Measurements from ENCODE around the gene MFSD1. TPM values are rescaled to one million over a fixed set of nuclear protein-coding genes. Genes with fewer than 3 reads are reported as not detected.

MFSD1 gene
- total RNA-seq, 1 donor from 2014 or later, result 49.1 TPM

- H3K9ac ChIP-seq (ENCODE audit: low read depth in 1 of 3, low read length in 3 of 3), result no peak overlapping the region
- peaks cover 0 to under 1% (median 0%) of the 10 kb centered on the region in 3 donors for H3K36me3 ChIP-seq (ENCODE audit: control insufficient read depth in 3 of 3, insufficient read depth in 3 of 3, low read length in 3 of 3)
- H3K4me1 ChIP-seq (ENCODE audit: control insufficient read depth in 3 of 3, insufficient read depth in 3 of 3, low read length in 3 of 3), result no peaks in the 10 kb centered on the region
- no peak overlapping the region for H3K4me3 ChIP-seq (ENCODE audit: low read length in 3 of 3)
- no peaks in the 10 kb centered on the region for H3K9me3 ChIP-seq (ENCODE audit: control insufficient read depth in 3 of 3, low read length in 3 of 3)
- H3K27ac ChIP-seq (ENCODE audit: low read depth, low read length), result no peak overlapping the region
- H3K27me3 ChIP-seq (ENCODE audit: control insufficient read depth in 3 of 3, insufficient read depth in 3 of 3, low read length in 3 of 3), result no peaks in the 10 kb centered on the region
These were observed 33.8 kb downstream of the MFSD1 start for GRCh38 chr3:158835631-158836030.

GRCh38 chr3:158836312-158836711 is 34.5 kb downstream of the MFSD1 start:
- Histone ChIP-seq H3K27me3 (ENCODE audit: control insufficient read depth in 3 of 3, insufficient read depth in 3 of 3, low read length in 3 of 3) (no peaks in the 10 kb centered on the region), H3K27ac (ENCODE audit: low read depth, low read length) (no peak overlapping the region), H3K9me3 (ENCODE audit: control insufficient read depth in 3 of 3, low read length in 3 of 3) (no peaks in the 10 kb centered on the region), H3K36me3 (ENCODE audit: control insufficient read depth in 3 of 3, insufficient read depth in 3 of 3, low read length in 3 of 3) (no peaks in the 10 kb centered on the region), H3K4me1 (ENCODE audit: control insufficient read depth in 3 of 3, insufficient read depth in 3 of 3, low read length in 3 of 3) (no peaks in the 10 kb centered on the region), H3K4me3 (ENCODE audit: low read length in 3 of 3) (no peak overlapping the region), H3K9ac (ENCODE audit: low read depth in 1 of 3, low read length in 3 of 3) (no peak overlapping the region)

GRCh38 chr3:158837240-158837639 is 35.4 kb downstream of the MFSD1 start:
- H3K4me1 ChIP-seq (ENCODE audit: control insufficient read depth in 3 of 3, insufficient read depth in 3 of 3, low read length in 3 of 3), result no peaks in the 10 kb centered on the region
- H3K4me3 ChIP-seq (ENCODE audit: low read length in 3 of 3), result no peak overlapping the region
- H3K9ac ChIP-seq (ENCODE audit: low read depth in 1 of 3, low read length in 3 of 3), result no peak overlapping the region
- no peaks in the 10 kb centered on the region for H3K36me3 ChIP-seq (ENCODE audit: control insufficient read depth in 3 of 3, insufficient read depth in 3 of 3, low read length in 3 of 3)
- H3K27me3 ChIP-seq (ENCODE audit: control insufficient read depth in 3 of 3, insufficient read depth in 3 of 3, low read length in 3 of 3), result no peaks in the 10 kb centered on the region
- H3K9me3 ChIP-seq (ENCODE audit: control insufficient read depth in 3 of 3, low read length in 3 of 3), result no peaks in the 10 kb centered on the region
- H3K27ac ChIP-seq (ENCODE audit: low read depth, low read length), result no peak overlapping the region

- H3K4me1 ChIP-seq (ENCODE audit: control insufficient read depth in 3 of 3, insufficient read depth in 3 of 3, low read length in 3 of 3), result no peaks in the 10 kb centered on the region
- no peaks in the 10 kb centered on the region for H3K9me3 ChIP-seq (ENCODE audit: control insufficient read depth in 3 of 3, low read length in 3 of 3)
- H3K27ac ChIP-seq (ENCODE audit: low read depth, low read length), result no peak overlapping the region
- no peaks in the 10 kb centered on the region for H3K36me3 ChIP-seq (ENCODE audit: control insufficient read depth in 3 of 3, insufficient read depth in 3 of 3, low read length in 3 of 3)
- no peak overlapping the region for H3K4me3 ChIP-seq (ENCODE audit: low read length in 3 of 3)
- no peak overlapping the region for H3K9ac ChIP-seq (ENCODE audit: low read depth in 1 of 3, low read length in 3 of 3)
- H3K27me3 ChIP-seq (ENCODE audit: control insufficient read depth in 3 of 3, insufficient read depth in 3 of 3, low read length in 3 of 3), result no peaks in the 10 kb centered on the region
These were observed 38.1 kb downstream of the MFSD1 start for GRCh38 chr3:158839966-158840365.

- H3K9me3 ChIP-seq (ENCODE audit: control insufficient read depth in 3 of 3, low read length in 3 of 3), result no peaks in the 10 kb centered on the region
- no peaks in the 10 kb centered on the region for H3K36me3 ChIP-seq (ENCODE audit: control insufficient read depth in 3 of 3, insufficient read depth in 3 of 3, low read length in 3 of 3)
- H3K27me3 ChIP-seq (ENCODE audit: control insufficient read depth in 3 of 3, insufficient read depth in 3 of 3, low read length in 3 of 3), result no peaks in the 10 kb centered on the region
- H3K27ac ChIP-seq (ENCODE audit: low read depth, low read length), result no peak overlapping the region
- H3K9ac ChIP-seq (ENCODE audit: low read depth in 1 of 3, low read length in 3 of 3), result no peak overlapping the region
- no peaks in the 10 kb centered on the region for H3K4me1 ChIP-seq (ENCODE audit: control insufficient read depth in 3 of 3, insufficient read depth in 3 of 3, low read length in 3 of 3)
- H3K4me3 ChIP-seq (ENCODE audit: low read length in 3 of 3), result no peak overlapping the region
These were observed 39.5 kb downstream of the MFSD1 start for GRCh38 chr3:158841387-158841786.

- Histone ChIP-seq H3K4me3 (ENCODE audit: low read length in 3 of 3) (no peak overlapping the region), H3K27me3 (ENCODE audit: control insufficient read depth in 3 of 3, insufficient read depth in 3 of 3, low read length in 3 of 3) (no peaks in the 10 kb centered on the region), H3K9me3 (ENCODE audit: control insufficient read depth in 3 of 3, low read length in 3 of 3) (no peaks in the 10 kb centered on the region), H3K9ac (ENCODE audit: low read depth in 1 of 3, low read length in 3 of 3) (no peak overlapping the region), H3K27ac (ENCODE audit: low read depth, low read length) (no peak overlapping the region), H3K4me1 (ENCODE audit: control insufficient read depth in 3 of 3, insufficient read depth in 3 of 3, low read length in 3 of 3) (no peaks in the 10 kb centered on the region), H3K36me3 (ENCODE audit: control insufficient read depth in 3 of 3, insufficient read depth in 3 of 3, low read length in 3 of 3) (no peaks in the 10 kb centered on the region)
These were observed 41.1 kb downstream of the MFSD1 start for GRCh38 chr3:158842976-158843375.

GRCh38 chr3:158845765-158846350 is 44.0 kb downstream of the MFSD1 start:
- Histone ChIP-seq H3K9me3 (ENCODE audit: control insufficient read depth in 3 of 3, low read length in 3 of 3) (no peaks in the 10 kb centered on the region), H3K4me1 (ENCODE audit: control insufficient read depth in 3 of 3, insufficient read depth in 3 of 3, low read length in 3 of 3) (no peaks in the 10 kb centered on the region), H3K27me3 (ENCODE audit: control insufficient read depth in 3 of 3, insufficient read depth in 3 of 3, low read length in 3 of 3) (no peaks in the 10 kb centered on the region), H3K9ac (ENCODE audit: low read depth in 1 of 3, low read length in 3 of 3) (no peak overlapping the region), H3K4me3 (ENCODE audit: low read length in 3 of 3) (no peak overlapping the region), H3K27ac (ENCODE audit: low read depth, low read length) (no peak overlapping the region), H3K36me3 (ENCODE audit: control insufficient read depth in 3 of 3, insufficient read depth in 3 of 3, low read length in 3 of 3) (no peaks in the 10 kb centered on the region)

GRCh38 chr3:158846803-158847451 is 45.1 kb downstream of the MFSD1 start:
- H3K9me3 ChIP-seq (ENCODE audit: control insufficient read depth in 3 of 3, low read length in 3 of 3), result no peaks in the 10 kb centered on the region
- H3K27me3 ChIP-seq (ENCODE audit: control insufficient read depth in 3 of 3, insufficient read depth in 3 of 3, low read length in 3 of 3), result no peaks in the 10 kb centered on the region
- no peaks in the 10 kb centered on the region for H3K4me1 ChIP-seq (ENCODE audit: control insufficient read depth in 3 of 3, insufficient read depth in 3 of 3, low read length in 3 of 3)
- peaks cover 0 to 2% (median 0%) of the 10 kb centered on the region in 3 donors for H3K36me3 ChIP-seq (ENCODE audit: control insufficient read depth in 3 of 3, insufficient read depth in 3 of 3, low read length in 3 of 3)
- no peak overlapping the region for H3K27ac ChIP-seq (ENCODE audit: low read depth, low read length)
- H3K4me3 ChIP-seq (ENCODE audit: low read length in 3 of 3), result no peak overlapping the region
- H3K9ac ChIP-seq (ENCODE audit: low read depth in 1 of 3, low read length in 3 of 3), result no peak overlapping the region

- H3K27ac ChIP-seq (ENCODE audit: low read depth, low read length), result no peak overlapping the region
- no peaks in the 10 kb centered on the region for H3K4me1 ChIP-seq (ENCODE audit: control insufficient read depth in 3 of 3, insufficient read depth in 3 of 3, low read length in 3 of 3)
- no peaks in the 10 kb centered on the region for H3K27me3 ChIP-seq (ENCODE audit: control insufficient read depth in 3 of 3, insufficient read depth in 3 of 3, low read length in 3 of 3)
- H3K9ac ChIP-seq (ENCODE audit: low read depth in 1 of 3, low read length in 3 of 3), result no peak overlapping the region
- H3K9me3 ChIP-seq (ENCODE audit: control insufficient read depth in 3 of 3, low read length in 3 of 3), result no peaks in the 10 kb centered on the region
- peaks cover 0 to 2% (median 0%) of the 10 kb centered on the region in 3 donors for H3K36me3 ChIP-seq (ENCODE audit: control insufficient read depth in 3 of 3, insufficient read depth in 3 of 3, low read length in 3 of 3)
- no peak overlapping the region for H3K4me3 ChIP-seq (ENCODE audit: low read length in 3 of 3)
These were observed 45.6 kb downstream of the MFSD1 start for GRCh38 chr3:158847452-158847821.

GRCh38 chr3:158847885-158848284 is 46.0 kb downstream of the MFSD1 start:
- H3K27me3 ChIP-seq (ENCODE audit: control insufficient read depth in 3 of 3, insufficient read depth in 3 of 3, low read length in 3 of 3), result no peaks in the 10 kb centered on the region
- H3K9me3 ChIP-seq (ENCODE audit: control insufficient read depth in 3 of 3, low read length in 3 of 3), result no peaks in the 10 kb centered on the region
- no peaks in the 10 kb centered on the region for H3K4me1 ChIP-seq (ENCODE audit: control insufficient read depth in 3 of 3, insufficient read depth in 3 of 3, low read length in 3 of 3)
- no peak overlapping the region for H3K9ac ChIP-seq (ENCODE audit: low read depth in 1 of 3, low read length in 3 of 3)
- H3K27ac ChIP-seq (ENCODE audit: low read depth, low read length), result no peak overlapping the region
- H3K4me3 ChIP-seq (ENCODE audit: low read length in 3 of 3), result no peak overlapping the region
- H3K36me3 ChIP-seq (ENCODE audit: control insufficient read depth in 3 of 3, insufficient read depth in 3 of 3, low read length in 3 of 3), result peaks cover 0 to 2% (median 0%) of the 10 kb centered on the region in 3 donors

Data from skeletal muscle tissue (tissue), 4 donors.